GM13976 (cell line): ENCODE data around the gene CHST10.

Experiments
- DNase-seq: peaks from one replicate; pipeline ENCODE4 v3.0.0; 2012; ENCODE audit warnings: low spot score
- in situ Hi-C: fragments of 300-500 bp; cut with MboI; formaldehyde crosslinking; loops from one replicate; pipeline ENCODE4 v1.12.0; 2022; ENCODE audit warnings: low sequenced_read_pairs, mixed read lengths, inconsistent platforms; ENCODE audit not compliant: unreplicated experiment
- TF ChIP-seq, protein P1 (sequence below): IDR thresholded peaks from 2 replicates; pipeline ENCODE4 v1.5.1; 2012; ENCODE audit warnings: borderline replicate concordance, mild to moderate bottlenecking; ENCODE audit not compliant: insufficient read depth; ENCODE audit errors: extremely low read depth, missing control alignments, control extremely low read depth

Gene CHST10

DNA sequence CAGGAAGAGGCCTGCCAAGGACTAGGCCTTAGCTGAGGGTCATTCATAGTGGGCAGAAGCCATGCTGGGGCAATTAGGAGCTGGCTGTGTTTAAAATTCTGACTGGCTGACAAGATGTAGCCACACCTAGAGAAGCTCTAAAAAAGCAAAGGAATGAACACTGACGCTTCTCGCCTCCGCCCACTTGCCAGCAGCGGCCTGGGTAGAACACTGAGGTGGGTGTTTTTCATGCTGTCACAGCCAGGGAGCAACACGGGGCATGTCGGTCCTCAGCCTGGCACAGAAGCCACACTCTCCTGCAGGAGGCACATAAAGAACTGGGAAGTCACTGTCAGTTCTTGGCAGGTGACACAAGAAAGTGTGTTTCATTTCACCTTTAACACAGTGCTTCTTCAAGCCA, 10.4 kb downstream of the CHST10 start:
- in situ Hi-C loops = no loop called here
- no peak for DNase-seq
- TF ChIP-seq, protein P1, sequence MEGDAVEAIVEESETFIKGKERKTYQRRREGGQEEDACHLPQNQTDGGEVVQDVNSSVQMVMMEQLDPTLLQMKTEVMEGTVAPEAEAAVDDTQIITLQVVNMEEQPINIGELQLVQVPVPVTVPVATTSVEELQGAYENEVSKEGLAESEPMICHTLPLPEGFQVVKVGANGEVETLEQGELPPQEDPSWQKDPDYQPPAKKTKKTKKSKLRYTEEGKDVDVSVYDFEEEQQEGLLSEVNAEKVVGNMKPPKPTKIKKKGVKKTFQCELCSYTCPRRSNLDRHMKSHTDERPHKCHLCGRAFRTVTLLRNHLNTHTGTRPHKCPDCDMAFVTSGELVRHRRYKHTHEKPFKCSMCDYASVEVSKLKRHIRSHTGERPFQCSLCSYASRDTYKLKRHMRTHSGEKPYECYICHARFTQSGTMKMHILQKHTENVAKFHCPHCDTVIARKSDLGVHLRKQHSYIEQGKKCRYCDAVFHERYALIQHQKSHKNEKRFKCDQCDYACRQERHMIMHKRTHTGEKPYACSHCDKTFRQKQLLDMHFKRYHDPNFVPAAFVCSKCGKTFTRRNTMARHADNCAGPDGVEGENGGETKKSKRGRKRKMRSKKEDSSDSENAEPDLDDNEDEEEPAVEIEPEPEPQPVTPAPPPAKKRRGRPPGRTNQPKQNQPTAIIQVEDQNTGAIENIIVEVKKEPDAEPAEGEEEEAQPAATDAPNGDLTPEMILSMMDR = no peak

DNA sequence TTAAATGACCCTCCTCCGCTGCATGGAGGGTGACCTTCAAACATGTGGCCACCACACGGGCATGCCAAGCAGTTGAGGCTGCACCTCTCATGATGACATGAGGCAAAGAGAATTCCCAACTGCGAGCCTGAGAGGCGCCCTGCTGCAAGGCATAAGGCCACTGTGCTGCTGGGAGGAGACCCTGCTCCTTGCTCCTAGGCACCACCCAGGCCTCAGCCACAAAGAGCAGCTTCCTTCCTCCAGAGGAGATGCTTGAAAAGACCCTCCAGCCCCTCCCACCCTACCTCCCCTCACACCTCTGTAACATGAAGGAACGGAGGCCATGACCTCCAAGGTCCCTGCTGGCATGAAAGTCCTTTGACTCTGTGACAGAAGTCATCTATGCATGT, 11.4 kb downstream of the CHST10 start:
- no peak for DNase-seq
- in situ Hi-C loops = no loop called here
- TF ChIP-seq, protein P1 = no peak

DNA sequence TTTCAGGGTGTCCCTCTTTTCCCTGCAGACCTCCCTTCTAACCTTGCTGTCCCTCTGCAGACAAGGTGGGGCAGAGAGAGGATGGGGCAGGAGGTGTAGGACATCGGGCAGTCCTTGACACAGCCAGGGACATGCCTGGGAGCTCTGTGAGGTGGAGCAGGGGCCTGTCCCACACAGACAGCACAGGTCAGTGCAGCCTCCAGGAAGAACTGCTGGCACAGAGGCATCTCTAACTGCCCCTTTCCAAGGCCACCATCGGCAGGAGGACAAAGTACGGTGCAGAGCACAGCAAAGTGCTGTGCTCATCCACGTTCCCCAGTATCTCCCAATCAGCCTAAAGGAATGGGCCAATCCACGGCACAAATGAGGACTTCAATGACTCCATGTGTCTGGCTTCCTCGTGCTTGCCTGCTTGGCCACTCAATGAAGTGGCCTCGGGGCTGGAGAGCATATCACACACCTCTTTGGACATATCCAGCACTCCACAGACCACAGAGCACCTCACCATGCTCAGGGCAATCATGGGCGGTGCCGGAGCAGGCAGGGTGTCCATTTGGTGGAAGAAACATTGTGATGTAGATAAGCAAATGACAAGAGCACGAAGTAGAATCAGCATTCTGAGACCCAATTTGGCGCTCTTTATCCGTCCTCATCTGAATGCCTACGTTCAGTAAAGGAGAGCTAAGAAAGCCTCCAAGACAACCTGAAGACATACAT, 11.9 kb downstream of the CHST10 start:
- TF ChIP-seq, protein P1 = no peak
- no peak for DNase-seq
- in situ Hi-C loops = no loop called here

DNA sequence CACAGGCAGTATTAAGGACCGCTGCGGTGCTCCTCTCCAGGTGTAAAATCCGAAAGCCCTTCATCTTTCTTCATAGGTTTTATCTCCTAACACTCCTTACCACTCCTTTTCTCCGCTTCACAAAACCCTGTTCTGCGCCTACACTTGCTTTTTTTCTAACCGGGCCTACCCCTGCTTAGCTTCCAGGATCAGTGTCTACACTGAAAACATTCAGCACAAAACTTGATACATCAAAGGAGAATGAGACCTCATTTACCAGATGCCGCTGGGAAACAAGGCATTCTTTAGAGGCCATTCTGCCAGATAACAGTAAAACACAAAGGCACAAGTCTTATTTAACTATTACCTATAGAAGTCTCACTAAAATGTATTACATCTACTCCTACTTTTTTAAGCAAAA, 13.1 kb downstream of the CHST10 start:
- no peak for DNase-seq
- in situ Hi-C loops = no loop called here
- TF ChIP-seq, protein P1 = no peak

DNA sequence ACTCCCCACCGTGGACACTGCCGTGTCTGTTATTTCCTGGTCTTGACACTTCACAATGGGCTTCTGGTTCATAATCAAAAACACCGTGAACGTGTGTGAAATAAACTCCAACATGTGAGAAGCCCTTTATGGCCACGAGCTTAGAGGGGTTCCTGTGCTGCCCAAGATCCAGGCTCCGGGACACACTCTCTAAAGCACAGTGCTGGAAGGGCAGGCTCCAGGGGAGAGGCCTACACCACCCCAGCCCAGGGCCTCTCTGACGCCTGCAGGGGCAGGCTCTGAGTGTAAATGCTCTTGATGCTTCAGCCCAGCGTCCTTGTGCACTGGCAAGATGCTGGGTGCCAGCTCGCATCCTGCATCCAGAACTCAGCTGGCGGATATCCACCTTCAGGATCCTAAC, 13.7 kb downstream of the CHST10 start:
- TF ChIP-seq, protein P1 = no peak
- in situ Hi-C loops = no loop called here
- DNase-seq = no peak

DNA sequence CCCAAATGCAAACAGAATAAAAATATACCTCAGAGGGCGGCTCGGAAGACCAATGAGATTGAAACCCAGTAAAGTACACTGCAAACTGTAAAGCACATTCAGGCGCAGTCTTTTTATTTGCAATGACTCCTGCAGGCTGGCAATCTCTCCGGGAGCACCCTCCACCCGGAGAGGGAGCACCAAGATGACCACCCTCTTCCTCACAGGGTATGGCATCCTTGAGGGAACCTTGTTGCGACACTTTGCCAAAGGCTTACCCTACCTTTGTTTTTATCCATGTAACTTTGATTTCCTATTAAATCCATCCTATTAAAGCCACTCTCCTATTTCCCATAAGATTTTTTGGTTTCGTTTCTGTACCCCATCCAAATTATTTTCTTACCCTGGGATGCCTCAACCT, 16.2 kb downstream of the CHST10 start:
- TF ChIP-seq, protein P1 = no peak
- no peak for DNase-seq
- in situ Hi-C loops = no loop called here

DNA sequence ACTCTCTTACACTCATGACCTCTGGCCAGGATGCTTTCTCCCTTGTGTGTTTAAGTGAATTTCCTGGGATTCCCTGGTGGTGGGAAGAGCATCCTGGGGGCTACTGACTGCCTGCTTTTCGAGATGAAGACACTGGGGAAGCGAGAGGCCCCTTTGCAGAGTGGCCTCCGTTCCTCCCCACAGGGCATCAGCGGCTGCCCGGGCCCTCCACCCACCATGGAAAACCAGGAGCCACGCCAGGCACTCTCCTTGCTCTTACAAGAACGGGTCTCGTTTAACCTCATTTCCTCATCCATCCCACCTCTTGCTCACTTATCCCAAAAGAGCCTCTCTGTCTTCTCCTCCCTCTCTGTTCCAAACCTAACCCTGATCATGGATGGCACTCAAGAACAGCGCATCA, 17.8 kb downstream of the CHST10 start:
- TF ChIP-seq, protein P1 = no peak
- in situ Hi-C loops = no loop called here
- DNase-seq = no peak
